ENCODE results near the gene PEX11G.

The PEX11G gene

DNA sequence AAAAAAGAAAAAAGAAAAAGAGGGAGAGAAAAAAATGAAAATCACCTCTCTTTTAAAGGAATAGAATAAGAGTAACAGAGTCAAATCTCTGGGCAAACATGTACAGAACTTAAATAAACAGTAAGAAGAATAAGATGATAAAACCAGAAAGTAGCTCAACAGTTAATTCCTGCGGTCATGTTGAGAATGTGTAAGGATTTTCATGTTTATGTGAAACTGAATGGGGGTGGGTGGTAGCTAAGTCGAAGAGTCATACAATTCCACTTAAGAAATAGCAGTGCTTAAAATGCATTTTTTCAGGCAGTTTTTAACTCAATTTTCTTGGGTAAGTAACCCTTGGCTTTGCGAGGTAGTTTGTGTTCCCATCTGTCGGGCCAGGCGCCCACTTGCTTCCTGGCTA, 60.9 kb downstream of the PEX11G start:
- no peak for DNase-seq

DNA sequence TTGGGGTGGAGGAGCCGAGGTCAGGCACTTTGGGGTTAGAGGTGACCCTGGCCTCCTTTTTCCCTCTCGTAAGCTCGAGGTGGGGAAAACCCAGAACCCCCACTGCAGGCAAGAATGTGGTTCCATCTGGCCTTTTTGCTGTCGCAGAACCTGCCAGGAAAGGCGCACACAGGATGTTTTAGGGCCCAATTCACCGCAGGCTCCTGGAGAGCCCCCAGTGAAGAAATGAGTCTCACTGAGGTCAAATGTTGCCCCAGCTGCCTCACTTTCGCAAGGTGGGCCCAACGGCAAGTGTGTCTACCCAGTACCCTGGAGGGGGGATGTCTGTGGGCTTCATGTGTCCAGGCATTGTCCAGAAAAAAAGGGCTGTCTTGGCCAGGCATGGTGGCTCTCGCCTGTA, 61.8 kb downstream of the PEX11G start:
- no peak for DNase-seq
